OCI-LY1 (cell line): Measurements from ENCODE around the gene DPM2.

Source experiments
- H2AFZ ChIP-seq: fragments of 200-600 bp; sonication (generic), shearing (Covaris generic); 2 replicates; pipeline ENCODE4 v1.6.0; 2014; ENCODE audit warnings: antibody characterized with exemption, mild to moderate bottlenecking, low read length
- H3F3A ChIP-seq: fragments of 200-600 bp; sonication (generic), shearing (Covaris generic); 2 replicates; pipeline ENCODE4 v1.6.0; 2014; ENCODE audit warnings: mild to moderate bottlenecking, antibody characterized with exemption, low read length, moderate library complexity; ENCODE audit not compliant: insufficient read depth
- H3K27ac ChIP-seq: fragments of 200-600 bp; sonication (generic); 2 replicates; pipeline ENCODE4 v1.5.1; 2014; ENCODE audit warnings: low read length, mixed run types, mild to moderate bottlenecking, low read depth; ENCODE audit not compliant: poor library complexity, severe bottlenecking
- H3K27me3 ChIP-seq: fragments of 200-600 bp; sonication (generic); 2 replicates; pipeline ENCODE4 v1.6.0; 2014; ENCODE audit warnings: antibody characterized with exemption, mild to moderate bottlenecking, low read length, moderate library complexity; ENCODE audit not compliant: insufficient read depth
- H3K36me3 ChIP-seq: fragments of 200-600 bp; sonication (generic); 2 replicates; pipeline ENCODE4 v1.6.1; 2014; ENCODE audit warnings: mild to moderate bottlenecking, antibody characterized with exemption, low read length, moderate library complexity, mixed read lengths; ENCODE audit not compliant: insufficient read depth
- H3K4me1 ChIP-seq: fragments of 200-600 bp; sonication (generic); 2 replicates; pipeline ENCODE4 v1.5.1; 2014; ENCODE audit warnings: mild to moderate bottlenecking, low read length, moderate library complexity; ENCODE audit not compliant: insufficient read depth, severe bottlenecking
- H3K4me2 ChIP-seq: fragments of 200-600 bp; sonication (generic), shearing (Covaris generic); 2 replicates; pipeline ENCODE4 v1.6.1; 2014; ENCODE audit warnings: low read length
- H3K4me3 ChIP-seq: fragments of 200-600 bp; sonication (generic); 2 replicates; pipeline ENCODE4 v1.5.1; 2014; ENCODE audit warnings: low read length, low read depth, mild to moderate bottlenecking, mixed read lengths; ENCODE audit not compliant: poor library complexity, severe bottlenecking
- H3K79me2 ChIP-seq: fragments of 200-600 bp; shearing (Covaris generic); 2 replicates; pipeline ENCODE4 v1.6.1; 2016; ENCODE audit warnings: mixed run types, low read length, mixed read lengths; ENCODE audit not compliant: insufficient read depth
- H3K9ac ChIP-seq: fragments of 200-600 bp; sonication (generic), shearing (Covaris generic); 2 replicates; pipeline ENCODE4 v1.6.1; 2014; ENCODE audit warnings: mild to moderate bottlenecking, low read length, mixed read lengths
- H3K9me2 ChIP-seq: fragments of 200-600 bp; sonication (generic), shearing (Covaris generic); 2 replicates; pipeline ENCODE4 v1.6.1; 2014; ENCODE audit warnings: low read depth, mild to moderate bottlenecking, low read length, mixed read lengths
- H3K9me3 ChIP-seq: fragments of 200-600 bp; shearing (Covaris generic); 2 replicates; pipeline ENCODE4 v1.6.1; 2014; ENCODE audit warnings: low read length, mixed read lengths
- H4K20me1 ChIP-seq: fragments of 200-600 bp; sonication (generic), shearing (Covaris generic); 2 replicates; pipeline ENCODE4 v1.6.0; 2016; ENCODE audit warnings: mild to moderate bottlenecking, low read length; ENCODE audit not compliant: insufficient read depth
- EZH2 ChIP-seq: fragments of 200-600 bp; sonication (generic), shearing (Covaris generic); IDR thresholded peaks from 2 replicates; pipeline ENCODE4 v1.8.0; 2017; ENCODE audit warnings: borderline replicate concordance, mixed run types, mild to moderate bottlenecking, antibody characterized with exemption, low read length, moderate library complexity, mixed read lengths
- TF ChIP-seq, protein P1 (sequence below): fragments of 200-600 bp; sonication (generic), shearing (Covaris generic); IDR thresholded peaks from 2 replicates; pipeline ENCODE4 v1.5.1; 2017; ENCODE audit warnings: mild to moderate bottlenecking, antibody characterized with exemption, low read length, moderate library complexity, mixed read lengths

The DPM2 gene

DNA sequence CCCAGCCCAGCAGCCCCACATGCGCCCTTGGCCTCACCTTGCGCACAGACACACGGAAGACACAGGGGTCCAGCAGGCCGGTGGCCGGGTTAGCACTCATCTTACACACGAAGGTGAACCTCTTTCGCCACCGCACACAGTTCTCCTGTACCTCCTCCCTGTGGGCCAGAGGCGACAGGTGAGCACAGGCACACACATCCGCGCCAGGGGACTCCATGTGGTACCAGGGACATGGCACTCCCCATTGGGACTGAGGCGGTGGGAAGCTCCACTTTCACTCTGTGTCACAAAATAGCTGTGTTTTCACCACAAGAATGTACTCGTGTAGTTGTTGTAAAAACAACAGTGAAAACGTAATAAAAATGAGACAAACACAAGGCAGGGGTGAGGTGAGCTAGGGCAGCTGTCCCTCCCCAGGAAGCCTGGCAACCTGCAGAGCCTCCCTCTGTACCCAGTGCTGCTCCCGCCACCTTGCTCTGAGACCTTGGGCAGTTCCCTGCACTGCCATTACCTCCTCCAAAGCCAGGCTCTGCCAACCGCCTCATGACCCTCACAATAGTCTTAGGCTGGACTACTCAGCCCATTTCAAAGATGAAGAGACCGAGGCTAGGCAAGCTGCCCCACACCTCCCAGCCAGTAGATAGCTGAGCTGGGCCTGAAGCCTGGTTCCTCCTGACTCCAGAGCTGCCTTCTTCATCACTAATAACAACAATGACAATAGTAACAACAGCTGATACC is 16.3 kb upstream of the DPM2 start:
- Histone ChIP-seq H3K9me3 (no peaks in the 10 kb centered on the region), H3K4me1 (peaks cover 33% of the 10 kb centered on the region), H3K27me3 (no peaks in the 10 kb centered on the region), H3K27ac (peak overlapping the region; percentile 6), H3K4me3 (no peak overlapping the region), H3K4me2 (no peak overlapping the region), H3K9me2 (no peaks in the 10 kb centered on the region), H2AFZ (no peak overlapping the region), H3K9ac (no peak overlapping the region), H3K79me2 (peaks cover 51% of the 10 kb centered on the region), H3F3A (no peaks in the 10 kb centered on the region), H3K36me3 (peaks cover 24% of the 10 kb centered on the region; the same call in 1 of the 2 replicates), H4K20me1 (no peaks in the 10 kb centered on the region)
- TF ChIP-seq, protein P1, sequence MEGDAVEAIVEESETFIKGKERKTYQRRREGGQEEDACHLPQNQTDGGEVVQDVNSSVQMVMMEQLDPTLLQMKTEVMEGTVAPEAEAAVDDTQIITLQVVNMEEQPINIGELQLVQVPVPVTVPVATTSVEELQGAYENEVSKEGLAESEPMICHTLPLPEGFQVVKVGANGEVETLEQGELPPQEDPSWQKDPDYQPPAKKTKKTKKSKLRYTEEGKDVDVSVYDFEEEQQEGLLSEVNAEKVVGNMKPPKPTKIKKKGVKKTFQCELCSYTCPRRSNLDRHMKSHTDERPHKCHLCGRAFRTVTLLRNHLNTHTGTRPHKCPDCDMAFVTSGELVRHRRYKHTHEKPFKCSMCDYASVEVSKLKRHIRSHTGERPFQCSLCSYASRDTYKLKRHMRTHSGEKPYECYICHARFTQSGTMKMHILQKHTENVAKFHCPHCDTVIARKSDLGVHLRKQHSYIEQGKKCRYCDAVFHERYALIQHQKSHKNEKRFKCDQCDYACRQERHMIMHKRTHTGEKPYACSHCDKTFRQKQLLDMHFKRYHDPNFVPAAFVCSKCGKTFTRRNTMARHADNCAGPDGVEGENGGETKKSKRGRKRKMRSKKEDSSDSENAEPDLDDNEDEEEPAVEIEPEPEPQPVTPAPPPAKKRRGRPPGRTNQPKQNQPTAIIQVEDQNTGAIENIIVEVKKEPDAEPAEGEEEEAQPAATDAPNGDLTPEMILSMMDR = no peak
- no peak for TF ChIP-seq EZH2

DNA sequence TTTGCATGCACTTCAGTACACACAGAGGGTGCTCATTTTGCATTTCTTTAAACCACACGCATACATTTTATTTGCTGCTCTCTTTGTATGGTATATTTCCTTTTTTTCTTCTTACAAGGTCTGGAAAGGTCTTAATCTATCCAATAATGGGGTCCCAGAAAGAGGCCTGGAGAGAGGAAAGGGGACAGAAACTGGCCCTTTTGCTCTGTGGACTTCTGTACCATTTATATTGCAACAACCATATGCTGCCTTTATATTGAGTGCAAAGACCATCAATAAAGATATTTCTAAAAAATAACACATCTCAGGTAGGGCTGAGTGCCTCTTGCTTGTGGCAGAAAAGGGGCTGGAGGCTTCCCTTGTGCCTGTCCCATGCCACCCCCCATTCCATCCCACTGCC is 15.5 kb upstream of the DPM2 start:
- Histone ChIP-seq H3K79me2 (peaks cover 43% of the 10 kb centered on the region), H3K27ac (no peak overlapping the region), H3K9me3 (no peaks in the 10 kb centered on the region), H3K27me3 (no peaks in the 10 kb centered on the region), H3K9ac (no peak overlapping the region), H3K9me2 (no peaks in the 10 kb centered on the region), H3K4me3 (no peak overlapping the region), H3K4me1 (peaks cover 33% of the 10 kb centered on the region), H2AFZ (no peak overlapping the region), H3K4me2 (no peak overlapping the region), H3K36me3 (peaks cover 26% of the 10 kb centered on the region; the same call in 1 of the 2 replicates), H3F3A (no peaks in the 10 kb centered on the region), H4K20me1 (no peaks in the 10 kb centered on the region)
- TF ChIP-seq, protein P1 = no peak
- TF ChIP-seq EZH2 = no peak

DNA sequence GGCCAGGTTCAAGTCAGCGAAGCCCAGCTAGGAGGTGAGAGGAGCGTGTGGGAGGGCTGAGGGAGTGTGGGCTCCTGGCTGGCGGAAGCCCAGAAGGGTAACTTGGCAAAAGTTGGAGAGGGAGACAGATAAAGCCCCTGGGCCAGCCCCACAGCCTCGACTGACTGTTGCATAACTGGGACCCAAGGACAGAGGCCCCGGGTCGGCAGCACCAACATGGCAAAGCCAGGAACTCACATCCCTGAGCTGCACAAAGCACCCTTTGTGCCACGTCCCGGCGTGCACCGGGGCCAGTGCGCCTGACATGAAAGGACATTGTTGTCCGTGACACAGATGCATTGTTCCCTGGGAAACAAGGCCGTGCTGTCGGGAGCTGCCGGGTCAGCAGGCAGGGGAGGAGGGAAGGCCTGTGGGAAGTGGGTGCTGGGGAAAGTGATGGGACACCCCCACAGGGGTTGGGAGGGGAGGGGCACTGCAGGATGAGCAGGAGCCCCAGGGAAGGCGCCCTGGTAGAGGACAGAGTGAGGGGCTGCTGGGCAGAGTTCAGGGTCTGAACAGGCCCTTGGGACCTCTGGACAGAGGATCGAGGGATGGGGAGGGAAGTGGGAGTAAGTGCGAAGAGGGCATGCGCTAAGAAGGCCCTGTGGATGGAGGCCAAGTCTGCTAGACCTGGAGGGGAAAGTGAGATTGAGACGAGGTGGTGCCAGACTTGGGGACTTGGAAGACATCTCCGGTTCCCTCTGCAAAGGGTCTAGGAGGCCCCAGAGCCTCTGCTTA is 13.0 kb upstream of the DPM2 start:
- no peaks in the 10 kb centered on the region for H3F3A ChIP-seq
- no peak overlapping the region for H2AFZ ChIP-seq
- H3K4me1 ChIP-seq = peaks cover 26% of the 10 kb centered on the region
- H3K4me3 ChIP-seq = no peak overlapping the region
- no peak overlapping the region for H3K9ac ChIP-seq
- peaks cover 22% of the 10 kb centered on the region for H3K79me2 ChIP-seq
- no peaks in the 10 kb centered on the region for H3K27me3 ChIP-seq
- TF ChIP-seq, protein P1 = no peak
- no peak for TF ChIP-seq EZH2
- H3K9me3 ChIP-seq = no peaks in the 10 kb centered on the region
- H3K27ac ChIP-seq = peak overlapping the region; percentile 43
- peaks cover 42% of the 10 kb centered on the region; the same call in 1 of the 2 replicates for H3K36me3 ChIP-seq
- H3K4me2 ChIP-seq = no peak overlapping the region
- H3K9me2 ChIP-seq = no peaks in the 10 kb centered on the region
- no peaks in the 10 kb centered on the region for H4K20me1 ChIP-seq
